Neural progenitor cell (in vitro differentiated cells): ENCODE measurements around the gene ERP29. TPM values are rescaled to one million over a fixed set of nuclear protein-coding genes. Genes with fewer than 3 reads are reported as not detected.
"Not testable (repeated sequence)": the region's sequence is repeated elsewhere in the genome, so short reads cannot be mapped to it uniquely, and the experiment has no call there.

Source experiments
- DNase-seq: peaks from one replicate; pipeline ENCODE4 v3.0.0-alpha.2; 2016; ENCODE audit warnings: low spot score
- H2AFZ ChIP-seq: fragments of 200-600 bp; sonication (generic); replicated peaks from 2 replicates; pipeline ENCODE4 v1.6.1; 2016; ENCODE audit warnings: antibody characterized with exemption
- H3F3A ChIP-seq: fragments of 200-600 bp; sonication (generic); 2 replicates; pipeline ENCODE4 v1.6.1; 2016; ENCODE audit warnings: antibody characterized with exemption, low read depth
- H3K27ac ChIP-seq: fragments of 200-600 bp; sonication (generic); 2 replicates; pipeline ENCODE4 v1.5.1; 2016; ENCODE audit warnings: mild to moderate bottlenecking
- H3K27me3 ChIP-seq: fragments of 200-600 bp; sonication (generic); 2 replicates; pipeline ENCODE4 v1.6.1; 2016; ENCODE audit warnings: mild to moderate bottlenecking, moderate library complexity
- H3K36me3 ChIP-seq: fragments of 200-600 bp; sonication (generic); 2 replicates; pipeline ENCODE4 v1.5.1; 2016
- H3K4me1 ChIP-seq: fragments of 200-600 bp; sonication (generic); 2 replicates; pipeline ENCODE4 v1.6.1; 2016; ENCODE audit warnings: mixed run types
- H3K4me2 ChIP-seq: fragments of 200-600 bp; sonication (generic); 2 replicates; pipeline ENCODE4 v1.6.1; 2016
- H3K4me3 ChIP-seq: fragments of 200-600 bp; sonication (generic); 2 replicates; pipeline ENCODE4 v1.5.1; 2016
- H3K79me2 ChIP-seq: fragments of 200-600 bp; sonication (generic); 2 replicates; pipeline ENCODE4 v1.6.1; 2016; ENCODE audit warnings: low read depth
- H3K9ac ChIP-seq: fragments of 200-600 bp; sonication (generic); 2 replicates; pipeline ENCODE4 v1.6.1; 2016
- H3K9me3 ChIP-seq: fragments of 200-600 bp; sonication (generic); 2 replicates; pipeline ENCODE4 v1.5.1; 2016; ENCODE audit warnings: low read depth
- H4K20me1 ChIP-seq: fragments of 200-600 bp; sonication (generic); 2 replicates; pipeline ENCODE4 v1.6.1; 2016; ENCODE audit warnings: low read depth
- H3K27ac Mint-ChIP-seq: 3 replicates; pipeline ENCODE4 v1.8.0; 2021; ENCODE audit warnings: mixed read lengths
- H3K27me3 Mint-ChIP-seq: 2 replicates; pipeline ENCODE4 v1.8.0; 2022; ENCODE audit warnings: low read depth, mild to moderate bottlenecking, inconsistent platforms, moderate library complexity, mixed read lengths; ENCODE audit not compliant: insufficient read depth
- H3K36me3 Mint-ChIP-seq: 3 replicates; pipeline ENCODE4 v1.8.0; 2021; ENCODE audit warnings: mixed read lengths
- H3K4me1 Mint-ChIP-seq: 3 replicates; pipeline ENCODE4 v1.8.0; 2021; ENCODE audit warnings: mixed read lengths
- H3K4me3 Mint-ChIP-seq: 3 replicates; pipeline ENCODE4 v1.8.0; 2021; ENCODE audit warnings: mild to moderate bottlenecking, moderate library complexity, mixed read lengths
- H3K9me3 Mint-ChIP-seq: 3 replicates; pipeline ENCODE4 v1.8.0; 2020; ENCODE audit warnings: mixed read lengths
- EZH2 ChIP-seq: fragments of 200-600 bp; sonication (generic); IDR thresholded peaks from 2 replicates; pipeline ENCODE4 v1.6.1; 2017; ENCODE audit warnings: antibody characterized with exemption, mild to moderate bottlenecking, moderate library complexity
- EZH2phosphoT487 ChIP-seq: fragments of 200-600 bp; sonication (generic); IDR thresholded peaks from 2 replicates; pipeline ENCODE4 v1.6.1; 2017; ENCODE audit warnings: antibody characterized with exemption
- total RNA-seq: library from RNA; depleted of rRNA; stranded (reverse); fragments of >200 nt; gene quantifications from 2 replicates; pipeline ENCODE4 v1.2.3, GENCODE V29; 2015; ENCODE audit warnings: low replicate concordance
- TF ChIP-seq, protein P1 (sequence below): fragments of 200-600 bp; sonication (generic); IDR thresholded peaks from 2 replicates; pipeline ENCODE4 v1.5.1; 2017; ENCODE audit warnings: antibody characterized with exemption, mild to moderate bottlenecking

Gene ERP29
- total RNA-seq, 1 donor from 2014 or later: 95.0 TPM

DNA sequence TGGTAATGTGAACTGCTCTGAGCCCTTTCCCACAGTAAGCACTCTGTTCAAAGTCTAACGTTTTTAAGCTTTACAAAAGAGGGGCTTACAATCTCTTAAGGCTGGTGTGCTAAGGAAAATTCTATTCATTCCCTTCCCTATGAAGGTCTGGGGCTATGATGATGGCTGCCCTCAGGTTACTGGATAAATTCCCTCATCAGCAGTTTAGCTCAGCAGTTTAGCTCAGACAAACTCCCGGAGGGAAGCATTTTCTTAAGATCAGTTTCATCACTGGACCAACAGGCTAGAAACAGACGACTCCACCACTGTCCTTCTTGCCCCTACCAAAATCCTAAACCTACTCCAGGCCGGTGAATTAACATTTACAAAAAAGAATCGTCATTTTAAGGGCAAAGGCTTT is 19.1 kb downstream of the ERP29 start:
- H3K4me1 Mint-ChIP-seq: no peaks in the 10 kb centered on the region
- Histone ChIP-seq H3K4me3 (no peak overlapping the region), H3K4me1 (no peaks in the 10 kb centered on the region), H4K20me1 (no peaks in the 10 kb centered on the region), H3F3A (peaks cover 24% of the 10 kb centered on the region), H2AFZ (no peak overlapping the region), H3K9ac (no peak overlapping the region), H3K4me2 (no peak overlapping the region), H3K79me2 (no peaks in the 10 kb centered on the region), H3K27ac (no peak overlapping the region), H3K9me3 (no peaks in the 10 kb centered on the region), H3K27me3 (no peaks in the 10 kb centered on the region), H3K36me3 (peaks cover 30% of the 10 kb centered on the region)
- no peak overlapping the region for H3K27ac Mint-ChIP-seq
- H3K9me3 Mint-ChIP-seq: no peaks in the 10 kb centered on the region
- no peak for DNase-seq
- no peak overlapping the region for H3K4me3 Mint-ChIP-seq
- peaks cover 2% of the 10 kb centered on the region for H3K27me3 Mint-ChIP-seq
- TF ChIP-seq EZH2phosphoT487: no peak
- TF ChIP-seq EZH2: no peak
- TF ChIP-seq, protein P1, sequence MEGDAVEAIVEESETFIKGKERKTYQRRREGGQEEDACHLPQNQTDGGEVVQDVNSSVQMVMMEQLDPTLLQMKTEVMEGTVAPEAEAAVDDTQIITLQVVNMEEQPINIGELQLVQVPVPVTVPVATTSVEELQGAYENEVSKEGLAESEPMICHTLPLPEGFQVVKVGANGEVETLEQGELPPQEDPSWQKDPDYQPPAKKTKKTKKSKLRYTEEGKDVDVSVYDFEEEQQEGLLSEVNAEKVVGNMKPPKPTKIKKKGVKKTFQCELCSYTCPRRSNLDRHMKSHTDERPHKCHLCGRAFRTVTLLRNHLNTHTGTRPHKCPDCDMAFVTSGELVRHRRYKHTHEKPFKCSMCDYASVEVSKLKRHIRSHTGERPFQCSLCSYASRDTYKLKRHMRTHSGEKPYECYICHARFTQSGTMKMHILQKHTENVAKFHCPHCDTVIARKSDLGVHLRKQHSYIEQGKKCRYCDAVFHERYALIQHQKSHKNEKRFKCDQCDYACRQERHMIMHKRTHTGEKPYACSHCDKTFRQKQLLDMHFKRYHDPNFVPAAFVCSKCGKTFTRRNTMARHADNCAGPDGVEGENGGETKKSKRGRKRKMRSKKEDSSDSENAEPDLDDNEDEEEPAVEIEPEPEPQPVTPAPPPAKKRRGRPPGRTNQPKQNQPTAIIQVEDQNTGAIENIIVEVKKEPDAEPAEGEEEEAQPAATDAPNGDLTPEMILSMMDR: no peak
- H3K36me3 Mint-ChIP-seq: peaks cover 19% of the 10 kb centered on the region

DNA sequence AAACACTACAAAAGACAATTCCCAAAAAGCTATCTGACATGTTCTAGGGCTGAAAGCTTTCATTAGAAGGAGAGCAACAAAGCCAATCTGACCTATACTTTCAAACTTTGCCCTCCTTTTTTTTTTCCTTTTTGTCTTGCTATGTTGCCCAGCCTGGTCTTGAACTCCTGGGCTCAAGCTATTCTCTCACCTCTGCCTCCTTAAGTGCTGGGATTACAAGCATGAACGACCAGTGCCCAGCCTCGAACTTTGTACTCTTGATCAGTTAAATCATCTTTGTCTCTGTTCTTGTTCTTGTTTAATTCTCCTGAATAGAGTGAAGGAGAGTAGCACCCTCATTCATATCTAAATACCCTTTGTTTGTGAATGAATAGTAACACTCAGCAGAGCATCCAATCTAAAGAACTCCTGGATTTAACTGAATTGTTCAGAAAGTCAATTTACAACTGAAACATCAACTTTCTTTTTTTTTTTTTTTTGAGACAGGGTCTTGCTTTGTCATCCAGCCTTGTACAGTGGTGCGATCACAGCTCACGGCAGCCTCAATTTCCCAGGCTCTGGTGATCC is 22.1 kb downstream of the ERP29 start:
- no peaks in the 10 kb centered on the region for H3K27me3 ChIP-seq
- no peak overlapping the region for H3K4me3 Mint-ChIP-seq
- no peak overlapping the region for H3K4me2 ChIP-seq
- H3K27ac ChIP-seq: no peak overlapping the region
- no peak overlapping the region for H2AFZ ChIP-seq
- H3K36me3 ChIP-seq: peaks cover 46% of the 10 kb centered on the region
- H3K27ac Mint-ChIP-seq: no peak overlapping the region
- no peaks in the 10 kb centered on the region for H3K79me2 ChIP-seq
- H3K4me3 ChIP-seq: no peak overlapping the region
- no peaks in the 10 kb centered on the region for H3K9me3 Mint-ChIP-seq
- no peak overlapping the region for H3K9ac ChIP-seq
- H4K20me1 ChIP-seq: no peaks in the 10 kb centered on the region
- H3F3A ChIP-seq: peaks cover 34% of the 10 kb centered on the region
- TF ChIP-seq, protein P1: no peak
- TF ChIP-seq EZH2 (no peak), EZH2phosphoT487 (no peak)
- H3K27me3 Mint-ChIP-seq: peaks cover 2% of the 10 kb centered on the region
- H3K36me3 Mint-ChIP-seq: peaks cover 28% of the 10 kb centered on the region
- no peaks in the 10 kb centered on the region for H3K4me1 Mint-ChIP-seq
- H3K4me1 ChIP-seq: no peaks in the 10 kb centered on the region
- no peaks in the 10 kb centered on the region for H3K9me3 ChIP-seq
- no peak for DNase-seq

DNA sequence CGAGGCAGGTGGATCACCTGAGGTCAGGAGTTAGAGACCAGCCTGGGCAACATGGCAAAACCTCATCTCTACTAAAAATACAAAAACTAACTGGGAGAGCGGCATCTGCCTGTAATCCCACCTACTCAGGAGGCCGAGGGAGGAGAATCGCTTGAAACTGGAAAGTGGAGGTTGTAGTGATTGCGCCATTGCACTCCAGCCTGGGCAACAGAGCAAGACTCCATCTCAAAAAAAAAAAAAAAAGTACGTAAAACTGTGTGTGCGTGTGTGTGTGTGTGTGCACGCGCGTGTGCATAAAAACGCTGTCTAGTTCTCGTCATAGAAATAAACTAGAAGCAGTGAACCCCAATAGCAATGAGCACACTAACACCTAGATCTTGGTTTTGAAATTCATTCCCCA is 23.4 kb downstream of the ERP29 start:
- not testable (repeated sequence) for H2AFZ ChIP-seq, H3K9me3 ChIP-seq, H3K4me1 ChIP-seq, H3K4me2 ChIP-seq, H3K4me1 Mint-ChIP-seq, H3K4me3 Mint-ChIP-seq, H3K9me3 Mint-ChIP-seq, H3K27ac Mint-ChIP-seq, H4K20me1 ChIP-seq, H3K27ac ChIP-seq, H3K4me3 ChIP-seq, DNase-seq, H3K79me2 ChIP-seq, H3K27me3 Mint-ChIP-seq, H3K9ac ChIP-seq, H3K27me3 ChIP-seq
- Histone ChIP-seq H3F3A (peaks cover 30% of the 10 kb centered on the region), H3K36me3 (peaks cover 48% of the 10 kb centered on the region)
- H3K36me3 Mint-ChIP-seq: peaks cover 24% of the 10 kb centered on the region

DNA sequence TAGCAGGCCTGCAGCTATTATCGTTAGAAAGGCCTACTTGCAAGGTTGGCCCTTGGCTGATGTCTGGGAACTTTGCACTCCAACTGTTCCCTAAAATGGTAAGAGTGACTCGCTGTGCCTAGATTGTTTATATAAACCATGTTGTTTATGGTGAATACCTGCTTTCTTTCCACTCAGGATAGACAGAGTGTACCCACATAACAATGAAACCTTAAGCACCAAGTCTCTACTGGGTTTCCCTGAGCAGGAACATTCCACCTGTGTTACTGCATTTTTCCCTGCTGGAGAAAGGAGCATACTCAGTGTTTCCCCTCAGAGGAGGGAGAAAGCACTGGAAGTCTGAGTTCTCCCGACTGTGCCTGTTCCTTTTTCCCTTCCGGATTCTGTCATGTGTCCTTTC is 32.8 kb downstream of the ERP29 start:
- peaks cover 32% of the 10 kb centered on the region for H3K36me3 ChIP-seq
- no peaks in the 10 kb centered on the region for H3K79me2 ChIP-seq
- no peak overlapping the region for H3K4me2 ChIP-seq
- no peaks in the 10 kb centered on the region for H4K20me1 ChIP-seq
- no peaks in the 10 kb centered on the region for H3K27me3 ChIP-seq
- H3K9ac ChIP-seq: no peak overlapping the region
- no peak for DNase-seq
- no peaks in the 10 kb centered on the region for H3K9me3 Mint-ChIP-seq
- no peak overlapping the region for H3K4me3 ChIP-seq
- peaks cover 32% of the 10 kb centered on the region for H3K36me3 Mint-ChIP-seq
- H3K27ac ChIP-seq: no peak overlapping the region
- H2AFZ ChIP-seq: no peak overlapping the region
- H3K27ac Mint-ChIP-seq: peak overlapping the region; percentile 1
- H3K27me3 Mint-ChIP-seq: no peaks in the 10 kb centered on the region
- no peak for TF ChIP-seq EZH2phosphoT487
- TF ChIP-seq EZH2: no peak
- TF ChIP-seq, protein P1: no peak
- H3K9me3 ChIP-seq: no peaks in the 10 kb centered on the region
- H3F3A ChIP-seq: no peaks in the 10 kb centered on the region
- H3K4me1 ChIP-seq: no peaks in the 10 kb centered on the region
- no peaks in the 10 kb centered on the region for H3K4me1 Mint-ChIP-seq
- H3K4me3 Mint-ChIP-seq: no peak overlapping the region
